Stimulated activated CD4-positive, alpha-beta T cell treated with anti-CD3 and anti-CD28 coated beads, Interleukin-15, amount 100 ng/mL, for 1 hour (primary cell): ENCODE data around the gene CLRN2.
"Not testable (repeated sequence)": the region's sequence is repeated elsewhere in the genome, so short reads cannot be mapped to it uniquely, and the experiment has no call there.

Source experiments
- DNase-seq, 2 donors: peaks; one replicate each; pipeline ENCODE4 v3.0.0-alpha.2; 2020; ENCODE audit warnings: low read depth in 1 of 2, low spot score in 1 of 2

Gene CLRN2

GRCh38 chr4:17544205-17544604 lies 29.2 kb downstream of the CLRN2 start:
- no peak for DNase-seq

- DNase-seq: no peak
These were observed 29.9 kb downstream of the CLRN2 start for GRCh38 chr4:17544831-17545234.

- DNase-seq: no peak
These were observed 30.6 kb downstream of the CLRN2 start for GRCh38 chr4:17545374-17546140.

DNA sequence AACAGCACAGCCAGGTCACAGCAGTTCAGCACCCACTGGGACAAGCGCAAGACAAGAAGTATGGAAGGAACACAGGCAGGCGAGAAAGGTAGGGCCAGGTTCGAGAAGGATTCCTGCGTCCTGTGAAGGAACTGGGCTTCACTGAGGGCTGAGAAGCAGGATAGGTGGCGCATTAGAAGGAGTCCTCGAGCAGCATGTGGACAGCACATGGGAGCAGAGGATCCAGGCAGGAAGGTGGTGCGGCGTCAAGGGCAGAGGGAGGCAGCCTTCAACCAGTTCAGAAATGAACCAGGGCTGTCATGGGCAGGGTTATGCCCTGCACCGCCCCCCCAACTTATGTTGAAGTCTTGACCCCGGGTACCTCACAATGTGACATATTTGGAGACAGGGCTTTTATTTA lies 31.3 kb downstream of the CLRN2 start:
- no peak for DNase-seq

GRCh38 chr4:17546678-17547077 lies 31.7 kb downstream of the CLRN2 start:
- DNase-seq: no peak

DNA sequence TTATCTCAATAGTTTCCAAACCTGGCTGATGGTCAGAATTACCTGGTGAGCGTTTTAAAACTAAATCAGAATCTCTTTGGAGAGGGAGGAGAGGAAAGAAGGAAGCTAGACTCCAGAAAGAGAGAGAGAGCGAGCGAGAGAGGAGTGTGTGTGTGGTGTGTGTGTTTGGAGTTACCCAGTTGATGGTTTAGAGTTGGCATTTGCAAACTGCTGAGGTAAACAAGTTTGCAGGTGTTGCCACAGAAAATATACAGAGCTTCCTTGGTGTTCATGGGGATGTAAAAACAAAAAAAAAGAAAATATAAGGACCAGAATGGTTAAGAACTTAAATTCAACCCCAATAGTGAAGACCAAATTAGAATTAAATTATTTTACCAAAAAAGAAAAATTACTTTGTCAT lies 35.6 kb downstream of the CLRN2 start:
- no peak for DNase-seq

GRCh38 chr4:17552427-17552826 lies 37.5 kb downstream of the CLRN2 start:
- DNase-seq: no peak

- DNase-seq: no peak
These were observed 39.6 kb downstream of the CLRN2 start for GRCh38 chr4:17554568-17554967.

DNA sequence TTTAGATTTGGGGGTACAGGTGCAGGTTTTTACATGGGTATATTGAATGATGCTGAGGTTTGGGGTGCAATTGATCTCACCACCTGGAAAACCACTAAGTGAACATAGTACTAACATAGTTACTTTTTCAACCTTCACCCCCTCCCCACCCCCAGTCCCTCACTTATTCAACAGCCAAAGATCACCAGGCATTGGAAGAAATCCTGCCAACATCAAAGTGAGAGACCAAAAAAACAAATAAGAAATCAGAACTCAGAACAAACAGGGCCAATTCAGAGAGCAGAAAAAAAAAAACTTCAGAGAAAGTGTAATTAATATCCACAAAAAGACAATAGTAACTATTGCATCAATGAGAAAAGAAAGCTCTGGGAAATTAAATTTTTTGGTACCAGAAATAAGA lies 41.5 kb downstream of the CLRN2 start:
- DNase-seq: no peak

DNA sequence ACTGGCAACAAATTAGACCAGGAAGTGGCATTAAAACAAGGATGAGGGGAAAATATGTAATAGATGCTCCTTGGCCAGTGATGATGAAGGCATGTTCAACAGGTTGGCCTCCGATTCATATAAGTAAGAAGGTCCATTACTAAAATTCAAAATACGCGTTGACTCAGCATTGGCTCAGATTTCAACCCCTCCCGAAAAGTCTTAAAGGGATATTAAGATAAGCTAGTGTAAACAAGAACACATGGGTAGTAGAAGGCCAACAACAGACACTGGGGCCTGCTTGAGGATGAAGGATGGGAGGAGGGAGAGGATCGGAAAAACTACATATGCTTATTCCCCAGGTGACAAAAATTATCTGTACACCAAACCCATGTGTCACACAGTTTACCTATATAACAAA lies 42.9 kb downstream of the CLRN2 start:
- no peak for DNase-seq

- no peak for DNase-seq
These were observed 44.2 kb downstream of the CLRN2 start for GRCh38 chr4:17558941-17559708.

DNA sequence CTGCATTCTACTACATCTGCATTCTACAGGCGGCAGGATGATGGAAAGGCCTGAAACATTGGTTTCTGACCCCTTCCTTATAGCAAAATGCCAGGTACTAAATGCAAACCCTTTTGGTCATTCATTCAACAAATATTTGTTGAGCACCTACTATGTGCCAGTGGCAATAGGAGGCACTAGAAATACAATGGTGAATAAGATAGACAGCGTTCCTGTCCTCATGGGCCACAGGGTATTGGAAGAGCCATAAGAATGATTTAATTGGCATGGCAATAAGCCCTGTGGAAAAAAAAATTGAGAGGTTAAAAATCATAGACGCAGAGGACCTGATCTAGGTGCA lies 44.7 kb downstream of the CLRN2 start:
- no peak for DNase-seq

DNA sequence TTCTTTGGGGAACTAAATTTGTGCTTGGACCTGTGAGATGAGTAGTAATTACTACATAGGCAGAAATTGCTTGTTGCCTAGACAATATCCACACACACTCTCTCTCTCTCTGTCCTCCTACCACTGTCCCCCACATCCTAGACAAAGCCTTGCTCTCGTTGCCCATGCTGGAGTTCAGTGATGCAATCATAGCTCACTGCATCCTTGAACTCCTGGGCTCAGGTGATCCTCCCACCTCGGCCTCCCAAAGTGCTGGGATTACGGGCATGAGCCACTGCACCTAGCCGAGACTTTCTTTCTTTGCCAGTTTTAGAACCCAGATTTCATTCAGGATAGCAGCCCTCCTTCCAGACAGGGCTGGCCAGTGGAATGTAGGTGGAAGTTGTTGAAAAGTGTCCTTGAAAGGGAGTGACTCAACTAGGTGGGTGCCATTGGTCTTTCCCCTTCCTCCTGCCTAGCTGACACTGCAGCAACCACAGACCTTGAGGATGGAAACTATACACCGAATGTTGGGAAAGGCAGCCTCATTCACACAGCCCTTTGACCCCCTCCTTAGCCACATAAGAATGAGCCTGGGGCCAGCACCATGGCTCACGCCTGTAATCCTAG lies 45.2 kb downstream of the CLRN2 start:
- DNase-seq: no peak

- DNase-seq: no peak
These were observed 46.4 kb downstream of the CLRN2 start for GRCh38 chr4:17561195-17561909.

DNA sequence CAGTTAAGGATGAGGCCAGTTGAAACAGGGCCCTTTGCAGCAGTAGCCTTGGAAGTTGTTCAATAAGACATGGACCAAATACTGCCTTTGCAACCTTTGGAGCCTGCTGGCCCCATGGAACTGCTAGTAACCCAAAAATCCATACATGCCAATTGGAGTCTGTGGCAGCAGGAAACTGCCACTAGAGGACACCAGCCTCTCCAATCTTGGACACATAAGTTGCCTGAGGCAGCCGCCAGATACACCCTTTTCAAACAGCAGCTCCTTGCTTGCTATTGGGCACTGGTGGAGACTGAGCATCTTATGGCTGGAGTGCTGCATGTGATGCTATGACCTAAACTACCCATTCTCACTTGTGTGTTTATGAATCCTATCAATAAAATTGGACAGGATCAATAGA lies 47.2 kb downstream of the CLRN2 start:
- no peak for DNase-seq

DNA sequence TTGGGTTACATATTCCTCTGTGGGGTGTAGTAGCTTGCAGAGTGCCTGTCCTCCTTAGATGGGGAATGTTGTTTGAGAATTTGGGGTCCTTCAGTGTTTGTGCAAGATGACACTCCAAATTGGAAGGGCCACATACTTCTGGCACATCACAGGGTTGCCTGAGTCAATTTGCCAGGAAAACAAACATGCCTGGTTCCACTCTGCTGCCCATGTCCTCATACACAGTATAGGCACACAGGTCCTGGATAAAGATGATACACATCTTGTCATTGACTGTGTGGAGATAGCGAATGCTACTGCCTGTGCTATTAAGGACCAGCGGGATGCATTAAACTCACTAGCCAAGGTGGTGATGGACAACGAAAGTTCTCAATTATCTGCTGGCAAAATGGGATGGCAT lies 50.9 kb downstream of the CLRN2 start:
- no peak for DNase-seq

DNA sequence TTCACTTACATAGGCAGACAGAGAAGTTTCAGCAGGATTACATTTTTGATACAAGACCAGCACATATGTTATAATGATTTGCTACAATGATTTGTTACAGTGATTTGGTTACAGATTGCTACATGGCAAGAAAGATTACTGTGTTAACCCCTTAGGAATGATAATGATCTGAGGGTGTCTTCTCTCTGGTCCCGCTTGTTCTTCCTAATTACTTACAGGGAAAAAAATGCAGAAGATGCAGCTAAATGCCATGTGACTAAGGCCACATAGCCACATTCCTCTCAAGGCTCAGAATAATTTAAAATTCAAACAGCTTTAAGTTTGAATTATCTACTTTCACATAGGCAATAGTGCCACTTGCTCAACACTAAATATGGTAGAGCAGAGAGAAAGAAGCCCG lies 52.3 kb downstream of the CLRN2 start:
- no peak for DNase-seq

GRCh38 chr4:17574206-17574605 lies 59.2 kb downstream of the CLRN2 start:
- DNase-seq: no peak

GRCh38 chr4:17575177-17575576 lies 60.2 kb downstream of the CLRN2 start:
- DNase-seq: not testable (repeated sequence)
